Stimulated activated naive CD4-positive, alpha-beta T cell (primary cell): ENCODE data around the gene DAAM1.

Experiments
- DNase-seq, 6 experiments: peaks; one replicate each; lab custom pipeline; 2025; lab: John Stamatoyannopoulos, UW

Gene DAAM1

DNA sequence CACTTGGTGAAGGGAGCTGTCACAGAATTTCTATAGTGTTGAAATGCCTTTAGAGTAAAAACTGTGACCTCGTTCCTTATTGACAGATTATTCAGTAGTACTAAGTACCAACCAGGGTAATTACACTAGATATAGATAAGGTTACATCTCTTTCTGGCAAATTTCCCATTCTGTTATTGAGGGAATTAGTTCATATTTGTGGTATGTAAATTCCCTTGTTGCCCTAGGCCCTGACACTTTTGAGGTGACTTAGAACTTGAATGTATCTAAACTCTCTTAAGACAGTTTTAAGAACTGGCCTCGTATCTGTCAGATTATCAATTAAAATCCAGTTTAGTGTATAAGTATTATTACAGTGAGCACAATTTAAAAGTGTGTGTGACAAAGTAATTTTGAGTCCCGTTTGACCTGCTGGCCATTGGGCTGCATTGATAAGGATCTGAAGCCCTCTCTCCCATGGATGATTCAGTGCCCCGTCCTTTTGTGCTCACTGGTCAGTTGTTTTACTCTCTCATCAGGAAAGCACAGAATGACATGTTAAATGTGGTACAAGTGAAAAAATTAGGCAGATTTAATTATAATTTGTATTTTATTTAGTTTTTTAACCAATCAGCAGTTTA lies 153.5 kb downstream of the DAAM1 start:
- no peak for DNase-seq

DNA sequence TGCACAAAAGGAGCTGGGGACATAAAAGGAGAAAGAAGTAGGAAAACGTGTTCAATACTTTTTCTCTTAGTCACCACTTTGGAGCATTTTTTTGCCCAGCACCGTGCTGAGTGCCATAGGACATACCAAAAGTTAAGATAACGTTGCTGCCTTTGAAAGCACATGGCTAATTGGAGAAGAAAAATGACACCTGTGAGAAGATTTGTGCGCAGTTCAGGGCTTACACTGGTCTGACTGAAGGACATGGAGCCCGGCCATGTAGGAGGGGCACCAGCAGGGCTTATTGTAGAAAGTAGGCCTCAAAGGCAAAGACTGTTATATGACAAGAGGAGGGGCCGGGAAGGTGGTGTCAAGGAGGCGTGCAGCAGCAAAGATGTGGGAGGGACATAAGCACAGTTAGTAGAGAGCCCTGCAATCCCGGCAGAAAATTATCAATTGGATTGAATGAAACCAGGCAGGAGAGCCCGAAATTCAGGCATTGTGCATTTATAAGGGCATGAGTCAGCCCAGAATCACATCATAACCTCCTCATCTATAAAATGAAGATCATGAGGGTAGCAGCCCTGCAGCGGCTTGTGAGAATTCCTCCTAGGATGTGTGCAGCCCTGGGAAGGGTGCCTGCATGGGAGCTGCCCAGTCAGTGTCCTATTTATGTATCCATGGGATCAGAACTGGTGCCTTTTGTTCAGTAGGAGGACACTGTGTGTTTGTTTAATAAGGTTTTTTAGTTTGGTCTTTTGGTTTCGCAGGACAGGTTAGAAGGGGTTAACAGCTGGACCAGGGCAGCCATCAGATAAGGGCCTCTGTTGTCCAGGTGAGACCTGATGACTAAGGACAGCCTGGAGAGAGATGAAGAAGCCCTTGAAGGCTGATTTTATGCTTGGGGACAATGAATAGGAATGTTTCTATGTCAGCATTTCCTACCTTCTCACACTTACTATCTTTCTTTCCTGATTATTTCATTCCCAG lies 154.3 kb downstream of the DAAM1 start:
- DNase-seq, result no peak

GRCh38 chr14:59343585-59343984 lies 155.1 kb downstream of the DAAM1 start:
- DNase-seq, result no peak

DNA sequence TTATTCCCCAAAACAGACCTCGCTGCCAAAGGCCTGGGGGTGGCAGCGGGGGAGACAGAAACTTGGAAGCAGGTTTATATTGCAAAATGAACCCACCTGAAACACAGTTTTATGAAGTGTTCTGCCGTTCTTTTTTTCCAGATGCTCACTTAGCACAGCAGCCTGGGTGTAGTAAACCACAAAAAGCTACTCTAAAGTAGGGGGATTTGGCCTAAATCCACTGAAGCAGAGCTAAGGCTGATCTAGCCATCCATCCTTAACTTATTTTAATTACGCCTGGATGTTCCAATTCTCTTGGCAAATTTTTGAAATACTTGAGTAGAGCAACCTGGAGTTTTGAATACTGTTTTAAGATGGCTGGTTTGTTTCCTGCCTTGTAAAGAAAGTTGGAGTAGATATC lies 155.5 kb downstream of the DAAM1 start:
- no peak for DNase-seq

GRCh38 chr14:59344691-59345455 lies 156.4 kb downstream of the DAAM1 start:
- no peak for DNase-seq

DNA sequence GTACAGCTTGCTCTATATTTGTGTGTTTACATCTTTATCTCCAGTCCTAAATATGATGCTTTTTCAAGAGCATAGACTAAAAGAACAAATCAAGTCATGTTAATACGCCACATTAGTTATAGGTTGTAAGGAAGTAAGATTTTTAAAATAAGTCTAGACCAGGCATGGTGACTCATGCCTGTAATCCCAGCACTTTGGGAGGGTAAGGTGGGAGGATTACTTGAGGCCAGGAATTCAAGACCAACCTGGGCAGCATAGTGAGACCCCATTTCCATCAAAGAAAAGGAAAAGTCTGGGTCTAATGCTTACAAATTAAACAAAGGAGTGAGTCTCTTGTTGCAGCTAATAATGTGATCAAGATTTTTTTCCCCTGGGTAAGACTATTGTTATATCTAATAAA lies 157.9 kb downstream of the DAAM1 start:
- DNase-seq, result no peak

- no peak for DNase-seq
Measured at GRCh38 chr14:59346796-59347510, 158.5 kb downstream of the DAAM1 start.

GRCh38 chr14:59347511-59347900 lies 159.0 kb downstream of the DAAM1 start:
- no peak for DNase-seq

DNA sequence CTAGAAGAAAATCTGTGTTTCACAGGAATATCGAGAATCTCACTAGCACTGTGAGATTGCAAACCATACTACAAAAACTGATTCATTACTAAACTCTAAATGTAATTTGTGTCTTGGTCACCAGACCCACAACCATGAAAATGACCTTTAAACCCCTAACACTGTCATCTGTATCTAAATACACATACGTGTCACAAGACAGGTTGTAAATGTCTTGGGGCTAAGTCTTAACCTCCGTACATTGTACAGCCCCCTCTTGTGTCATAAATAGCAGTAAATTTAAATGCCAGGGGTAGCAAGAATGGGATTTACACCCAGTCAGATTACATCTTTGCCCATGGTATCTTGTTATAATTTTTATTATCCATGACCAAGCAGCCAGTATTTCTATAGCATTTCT lies 159.4 kb downstream of the DAAM1 start:
- DNase-seq, result no peak

- DNase-seq, result no peak
Measured at GRCh38 chr14:59349258-59349701, 160.8 kb downstream of the DAAM1 start.

GRCh38 chr14:59352961-59353360 lies 164.5 kb downstream of the DAAM1 start:
- DNase-seq, result no peak

DNA sequence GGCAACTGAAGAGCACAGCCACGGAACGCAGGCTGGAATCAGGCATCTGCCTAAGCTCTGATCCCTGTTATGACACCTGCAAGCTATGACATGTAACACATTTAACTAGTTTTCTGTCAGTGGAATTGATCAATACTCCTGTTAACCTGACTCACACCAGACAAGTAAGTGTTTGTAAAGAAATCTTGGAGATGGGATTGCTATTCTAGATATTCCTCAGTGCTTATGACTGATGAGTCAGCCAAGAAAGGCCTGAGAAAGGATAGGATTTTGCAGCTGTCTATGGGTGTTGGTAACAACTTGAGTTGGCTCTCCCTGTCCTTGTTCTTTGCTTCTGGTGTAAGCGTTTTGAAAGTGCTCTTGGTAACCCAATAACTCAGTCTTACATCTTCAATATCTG lies 166.2 kb downstream of the DAAM1 start:
- DNase-seq, result no peak

GRCh38 chr14:59355091-59355490 lies 166.6 kb downstream of the DAAM1 start:
- no peak for DNase-seq

DNA sequence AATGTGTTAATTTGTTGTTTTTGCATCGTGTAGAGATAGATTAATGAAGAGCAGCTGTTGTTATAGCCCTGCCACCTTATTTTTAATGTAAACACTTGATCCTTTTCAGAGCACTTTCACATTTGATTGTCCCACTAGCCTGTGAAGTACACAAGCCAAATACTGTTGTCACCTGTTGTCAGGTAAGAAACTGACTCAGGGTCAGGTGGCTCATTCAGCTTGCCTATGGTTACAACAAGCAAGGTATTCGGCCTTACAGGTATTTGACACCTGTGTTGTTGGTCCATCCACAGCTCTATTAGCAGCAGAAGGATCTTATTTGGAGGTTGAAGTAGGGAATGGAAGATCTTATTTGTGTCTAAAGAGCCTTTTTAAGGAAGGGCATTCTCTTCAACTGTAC lies 167.8 kb downstream of the DAAM1 start:
- no peak for DNase-seq

DNA sequence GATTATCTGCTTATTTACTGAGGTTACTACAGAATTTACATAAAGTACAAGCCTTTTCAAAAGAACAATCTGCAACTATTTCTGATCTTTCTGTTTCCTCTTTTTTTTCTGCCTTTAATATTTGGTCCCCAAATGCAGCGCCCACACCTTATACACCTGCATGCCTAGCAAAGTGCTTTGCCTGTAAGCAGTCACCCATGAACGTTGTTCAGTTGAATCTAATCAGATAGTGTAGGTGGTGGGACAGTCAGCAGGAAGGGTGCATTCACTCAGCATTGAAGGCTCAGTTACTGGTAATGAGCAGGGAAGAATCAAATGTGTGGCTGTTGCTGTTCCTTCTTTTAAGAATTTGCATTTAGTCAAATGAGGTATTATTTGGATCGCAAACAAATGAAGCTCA lies 168.3 kb downstream of the DAAM1 start:
- no peak for DNase-seq

DNA sequence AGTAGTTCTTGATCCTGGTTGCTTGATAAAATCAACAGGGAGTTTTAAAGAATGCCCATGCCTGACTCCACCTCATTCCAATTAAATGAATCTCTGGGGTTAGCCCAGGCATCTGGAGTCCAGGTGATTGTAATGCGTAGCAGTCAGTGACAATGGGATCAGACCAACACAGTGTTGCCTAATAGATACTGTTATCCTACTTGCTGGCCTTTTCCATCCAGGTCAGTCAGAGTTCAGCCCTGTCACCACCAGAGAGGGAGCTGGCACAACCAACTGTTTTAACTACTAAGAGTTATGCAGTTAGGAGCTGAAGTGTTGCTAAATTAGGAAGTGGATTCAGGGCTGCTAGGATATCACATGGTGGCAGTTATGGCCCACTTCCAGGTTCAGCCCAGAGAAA lies 169.6 kb downstream of the DAAM1 start:
- no peak for DNase-seq

- DNase-seq, result no peak
Measured at GRCh38 chr14:59358784-59359183, 170.3 kb downstream of the DAAM1 start.

DNA sequence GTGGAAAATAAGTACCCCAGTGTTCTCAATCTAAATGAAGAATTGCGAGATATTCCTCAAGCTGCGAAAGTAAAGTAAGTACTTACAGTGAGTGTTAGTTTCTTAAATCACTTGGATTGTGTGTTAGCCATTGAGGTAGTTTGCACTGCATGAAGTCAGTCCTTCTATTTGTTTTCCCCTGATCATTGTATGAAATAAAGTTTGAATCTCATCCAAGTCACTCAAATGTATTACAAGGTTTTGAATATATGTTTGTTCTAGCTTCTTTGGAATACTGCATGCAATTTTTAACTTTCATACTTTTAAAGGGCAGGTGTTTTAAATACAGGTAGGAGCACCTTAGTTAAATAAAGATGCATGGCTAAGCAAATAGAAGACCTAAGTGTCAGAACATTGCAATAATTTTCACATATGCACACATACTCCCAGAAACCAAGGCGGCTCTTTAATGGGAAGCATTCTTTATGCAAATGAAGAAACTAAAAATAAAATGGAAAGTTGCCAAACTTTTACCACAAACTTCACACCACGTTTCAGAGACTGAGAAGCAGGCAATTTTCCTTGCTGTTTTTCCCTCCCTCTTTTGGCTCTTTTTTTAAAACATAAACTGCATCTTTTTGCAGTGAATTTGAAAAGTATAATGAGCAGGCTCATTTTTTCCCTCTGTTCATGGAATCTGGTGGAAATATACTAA lies 171.1 kb downstream of the DAAM1 start:
- no peak for DNase-seq

- DNase-seq, result no peak
Measured at GRCh38 chr14:59360233-59360632, 171.8 kb downstream of the DAAM1 start.

DNA sequence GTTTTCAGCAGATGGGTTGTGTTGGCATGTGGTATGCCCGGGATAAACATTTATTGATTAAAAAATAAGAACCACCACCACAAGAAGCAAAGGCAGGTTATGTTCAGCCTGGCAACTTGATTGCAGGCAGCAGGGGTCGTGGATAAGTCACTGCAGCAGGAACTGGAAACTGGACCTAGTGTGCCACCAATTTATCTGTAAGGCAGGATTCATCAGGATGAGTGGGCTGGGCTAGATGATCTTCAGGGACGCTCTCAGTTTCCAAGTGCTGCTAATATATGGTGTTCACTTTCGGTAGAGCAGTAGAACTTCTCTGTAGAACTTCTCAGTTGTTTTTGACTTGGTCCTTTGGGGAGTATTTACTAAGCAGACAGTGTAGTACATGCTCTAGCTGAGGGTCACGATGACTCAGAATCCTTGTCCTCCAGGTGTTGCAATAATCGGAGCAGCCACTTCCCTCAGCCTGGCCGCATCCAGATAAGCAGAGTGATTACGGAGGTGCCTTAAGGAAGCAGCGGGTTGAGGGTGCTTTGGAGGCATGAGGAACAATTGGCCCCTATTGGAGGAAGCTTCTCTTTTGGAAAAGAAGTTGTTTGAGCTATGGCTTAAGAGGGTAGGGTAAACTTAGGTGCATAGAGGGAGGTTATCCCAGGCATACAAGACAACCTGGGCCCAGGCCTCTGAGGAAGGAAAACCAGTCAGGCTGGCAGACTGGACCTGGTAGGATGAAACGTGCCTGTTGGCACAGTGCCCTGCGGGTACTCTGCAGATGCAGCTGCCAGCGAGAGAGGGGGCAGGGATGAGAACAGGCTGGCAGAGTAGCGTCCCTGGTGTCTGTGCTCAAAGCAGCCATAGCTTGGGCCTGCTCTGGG lies 172.7 kb downstream of the DAAM1 start:
- no peak for DNase-seq
